LNCaP clone FGC (cell line): Measurements from ENCODE around the gene C2CD3.
A peak's percentile ranks its signal among the peaks of the same experiment; 100 is the strongest.

ENCODE experiments used
- DNase-seq: peaks from one replicate; pipeline ENCODE4 v3.0.0-alpha.2; 2011; ENCODE audit warnings: low read depth
- H3K4me3 ChIP-seq: 2 replicates; pipeline ENCODE4 v1.5.1; 2011; ENCODE audit warnings: mild to moderate bottlenecking, low read depth, low read length, control low read depth
- CTCF ChIP-seq: IDR thresholded peaks from 2 replicates; pipeline ENCODE4 v1.5.1; 2012; ENCODE audit warnings: mild to moderate bottlenecking; ENCODE audit not compliant: control insufficient read depth, insufficient read depth; ENCODE audit errors: extremely low read depth

The C2CD3 gene

GRCh38 chr11:73998846-73999575 lies 171.8 kb downstream of the C2CD3 start:
- no peak for TF ChIP-seq CTCF
- DNase-seq = no peak
- H3K4me3 ChIP-seq = no peak overlapping the region

GRCh38 chr11:73997120-73997770 lies 173.6 kb downstream of the C2CD3 start:
- TF ChIP-seq CTCF = no peak
- no peak for DNase-seq
- no peak overlapping the region for H3K4me3 ChIP-seq

- TF ChIP-seq CTCF = no peak
- no peak overlapping the region for H3K4me3 ChIP-seq
- peak; percentile 83 for DNase-seq
These were observed 174.5 kb downstream of the C2CD3 start for GRCh38 chr11:73996161-73996747.

- TF ChIP-seq CTCF = no peak
- no peak for DNase-seq
- no peak overlapping the region for H3K4me3 ChIP-seq
These were observed 175.1 kb downstream of the C2CD3 start for GRCh38 chr11:73995731-73996130.

- no peak overlapping the region for H3K4me3 ChIP-seq
- no peak for TF ChIP-seq CTCF
- no peak for DNase-seq
These were observed 175.6 kb downstream of the C2CD3 start for GRCh38 chr11:73995247-73995646.

- no peak for DNase-seq
- no peak overlapping the region for H3K4me3 ChIP-seq
- no peak for TF ChIP-seq CTCF
These were observed 179.3 kb downstream of the C2CD3 start for GRCh38 chr11:73991471-73992006.
